K562 (cell line): ENCODE data around the gene TEX22.

Source experiments
- ATF2 ChIP-seq: sonication (generic); formaldehyde crosslinking; IDR thresholded peaks from 2 replicates; pipeline ENCODE4 v1.8.1; 2022; ENCODE audit warnings: missing genetic modification reagents
- CTBP1 ChIP-seq: fragments of 450-650 bp; IDR thresholded peaks from 2 replicates; pipeline ENCODE4 v1.6.1; 2016; ENCODE audit warnings: borderline replicate concordance
- CTCF ChIP-seq, 3 experiments: IDR thresholded peaks in 2 of 3; conservative IDR thresholded peaks in 1 of 3; 2 replicates each; pipeline ENCODE4 v1.5.1; 2011 to 2012; ENCODE audit warnings: low read length in 3 of 3, mild to moderate bottlenecking in 3 of 3, control low read depth in 2 of 3, improper control_type of control experiment in 1 of 3, inconsistent platforms in 1 of 3, low read depth in 1 of 3, mixed read lengths in 1 of 3, moderate library complexity in 1 of 3; ENCODE audit not compliant: insufficient read depth in 2 of 3
- E2F4 ChIP-seq: sonication (generic); formaldehyde crosslinking; IDR thresholded peaks from 2 replicates; pipeline ENCODE4 v1.8.0; 2022; ENCODE audit warnings: mild to moderate bottlenecking, low read depth, missing genetic modification reagents
- GABPA ChIP-seq: fragments of 200-800 bp; sonication (Bioruptor generic); conservative IDR thresholded peaks from 2 replicates; pipeline ENCODE4 v1.6.1; 2016; ENCODE audit warnings: low read depth, missing genetic modification characterization, missing compliant biosample characterization
- MAZ ChIP-seq, 2 experiments: fragments of 450-650 bp in 1 of 2; sonication (generic) in 1 of 2; formaldehyde crosslinking; IDR thresholded peaks in 1 of 2; conservative IDR thresholded peaks in 1 of 2; 2 replicates each; pipeline versions ENCODE4 v1.4.0 to v1.5.0; 2020; ENCODE audit warnings: mild to moderate bottlenecking in 1 of 2, missing genetic modification reagents in 1 of 2
- MTA1 ChIP-seq: fragments of 450-650 bp; IDR thresholded peaks from 2 replicates; pipeline ENCODE4 v1.6.1; 2017; ENCODE audit warnings: borderline replicate concordance
- NBN ChIP-seq: fragments of 450-650 bp; IDR thresholded peaks from 2 replicates; pipeline ENCODE4 v1.6.1; 2016; ENCODE audit warnings: low read depth, mild to moderate bottlenecking
- NR1H2 ChIP-seq: sonication (generic); formaldehyde crosslinking; IDR thresholded peaks from 2 replicates; pipeline ENCODE4 v1.4.0; 2020; ENCODE audit warnings: mild to moderate bottlenecking, missing genetic modification reagents
- POLR2A ChIP-seq: fragments of 450-650 bp; conservative IDR thresholded peaks from 2 replicates; pipeline ENCODE4 v1.6.1; 2016
- ZBTB26 ChIP-seq: fragments of 450-650 bp; formaldehyde crosslinking; IDR thresholded peaks from 2 replicates; pipeline ENCODE4 v1.4.0; 2022; ENCODE audit warnings: missing genetic modification characterization
- ZBTB49 ChIP-seq: sonication (generic); formaldehyde crosslinking; IDR thresholded peaks from 2 replicates; pipeline ENCODE4 v1.8.0; 2022; ENCODE audit warnings: missing genetic modification reagents, mild to moderate bottlenecking, borderline replicate concordance
- ZNF407 ChIP-seq: fragments of 450-650 bp; IDR thresholded peaks from 2 replicates; pipeline ENCODE4 v1.6.1; 2016; ENCODE audit warnings: low read depth
- ZNF766 ChIP-seq: fragments of 200-800 bp; sonication (Bioruptor generic); conservative IDR thresholded peaks from 2 replicates; pipeline ENCODE4 v1.6.1; 2016; ENCODE audit warnings: missing genetic modification characterization, missing compliant biosample characterization

GRCh38 chr14:105398044-105398725 is at the start of gene TEX22:
- TF ChIP-seq E2F4 (CRISPR knock-in tag) (no peak), ATF2 (CRISPR knock-in tag) (no peak), GABPA (tag) (peak; percentile 94), ZNF407 (no peak), MAZ (CRISPR knock-in tag; conservative IDR thresholded peaks at IDR 0.05 in 1 of 2, IDR thresholded peaks at IDR 0.05 in 1 of 2) (peak; percentile 81 to 88), ZNF766 (CRISPR knock-in tag) (no peak), CTCF (IDR thresholded peaks at IDR 0.05 in 2 of 3, conservative IDR thresholded peaks at IDR 0.05 in 1 of 3; ENCODE audit: insufficient read depth in 2 of 3, low read depth in 1 of 3, low read length in 3 of 3) (peak in 2 of 3 experiments; percentile 29 to 37; a peak in 3 of 6 replicates), NR1H2 (no peak), NBN (no peak), CTBP1 (peak; percentile 67; the same call in 1 of the 2 replicates), ZBTB49 (CRISPR knock-in tag) (no peak), POLR2A (peak; percentile 68), MTA1 (no peak), ZBTB26 (CRISPR knock-in tag) (no peak)
